ENCODE results near the gene TGIF2LY. TPM values are rescaled to one million over a fixed set of nuclear protein-coding genes. Genes with fewer than 3 reads are reported as not detected.
"Not testable (repeated sequence)": the region's sequence is repeated elsewhere in the genome, so short reads cannot be mapped to it uniquely, and the experiment has no call there.

Gene TGIF2LY
- total RNA-seq: not detected
- polyA plus RNA-seq: not detected

DNA sequence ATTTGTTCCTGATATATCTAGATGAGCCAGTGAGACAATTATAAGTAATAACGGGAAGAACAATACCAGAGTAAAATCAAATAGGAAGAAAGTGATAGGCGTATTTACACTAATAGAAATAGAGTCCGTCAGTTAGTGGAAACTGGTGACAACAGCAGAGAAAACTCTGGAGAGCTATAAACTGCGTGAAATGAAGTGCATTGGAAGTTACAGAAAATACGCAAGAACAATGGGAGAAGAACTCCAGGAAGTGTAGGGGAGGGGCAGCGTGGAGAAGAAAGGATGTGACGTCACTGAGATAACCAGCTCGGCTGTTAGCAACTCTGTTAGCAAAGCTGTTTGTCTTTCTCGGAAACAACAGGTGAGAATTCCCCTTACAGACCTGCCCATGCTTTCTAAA, at the start of gene TGIF2LY:
TGIF2LY (plus strand) TSS at position 301 of the 400 bp plus-strand sequence. CDS start 178 bp downstream, outside the sequence.
- not testable (repeated sequence) for H3K4me3 ChIP-seq (ENCODE audit: low read depth, low read length); H3K27ac ChIP-seq (ENCODE audit: low read depth); H3K4me1 ChIP-seq (ENCODE audit: insufficient read depth); H3K36me3 ChIP-seq (ENCODE audit: insufficient read depth); DNase-seq (ENCODE audit: extremely low spot score)
- 83% methylated on average over 9 of the region's 9 CpGs for WGBS

Small RNA genes within 50 kb of the gene (small RNA-seq; reads per million reads assigned to genes)
- gene PRRC2CP1: not detected
